ENCODE results near the gene ZNF212. TPM values are rescaled to one million over a fixed set of nuclear protein-coding genes. Genes with fewer than 3 reads are reported as not detected.
"Not testable (repeated sequence)": the region's sequence is repeated elsewhere in the genome, so short reads cannot be mapped to it uniquely, and the experiment has no call there.

ZNF212 gene
- total RNA-seq, 1 experiment from 2014 or later: 11.6 TPM

DNA sequence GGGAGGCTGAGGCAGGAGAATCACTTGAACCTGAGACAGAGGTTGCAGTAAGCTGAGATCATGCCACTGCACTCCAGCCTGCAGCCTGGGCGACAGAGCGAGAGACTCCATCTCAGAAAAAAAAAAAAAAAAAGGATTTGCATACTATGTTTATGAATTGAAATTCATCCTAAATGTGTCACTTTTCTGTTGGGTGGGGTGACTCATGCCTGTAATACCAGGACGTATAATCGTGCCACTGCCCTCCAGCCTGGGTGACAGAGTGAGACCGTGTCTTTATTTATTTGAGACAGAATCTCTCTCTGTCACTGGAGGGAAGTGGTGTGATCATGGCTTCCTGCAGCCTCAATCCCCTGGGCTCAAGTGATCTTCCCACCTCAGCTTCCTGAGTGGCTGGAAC, 5.8 kb downstream of the ZNF212 start:
- in situ Hi-C loops (cut with HindIII; ENCODE audit: low pct_unique_long_range_greater_than_20kb, low sequenced_read_pairs): no loop called here
- peak; percentile 36 for DNase-seq (ENCODE audit: low read depth)

DNA sequence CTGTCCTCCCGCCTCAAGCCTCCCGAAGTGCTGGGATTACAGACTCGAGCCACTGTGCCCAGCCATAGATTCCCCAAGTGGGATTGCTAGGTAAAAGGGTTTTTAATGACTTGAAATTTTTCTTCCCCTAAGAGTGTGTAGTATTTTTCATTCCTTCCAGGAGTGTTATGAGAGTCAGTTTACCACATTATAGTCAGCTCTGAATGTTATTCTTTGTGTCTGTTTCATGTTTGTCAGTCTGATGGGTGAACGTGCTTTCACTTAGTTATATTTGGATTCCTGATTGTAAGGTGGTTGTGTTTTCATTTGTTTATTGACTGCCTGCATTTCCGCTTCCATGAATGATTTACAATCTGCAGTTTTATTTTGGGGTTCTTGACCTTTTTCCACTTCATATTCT, 6.3 kb downstream of the ZNF212 start:
- no peak for DNase-seq (ENCODE audit: low read depth)
- in situ Hi-C loops (cut with HindIII; ENCODE audit: low pct_unique_long_range_greater_than_20kb, low sequenced_read_pairs): no loop called here

DNA sequence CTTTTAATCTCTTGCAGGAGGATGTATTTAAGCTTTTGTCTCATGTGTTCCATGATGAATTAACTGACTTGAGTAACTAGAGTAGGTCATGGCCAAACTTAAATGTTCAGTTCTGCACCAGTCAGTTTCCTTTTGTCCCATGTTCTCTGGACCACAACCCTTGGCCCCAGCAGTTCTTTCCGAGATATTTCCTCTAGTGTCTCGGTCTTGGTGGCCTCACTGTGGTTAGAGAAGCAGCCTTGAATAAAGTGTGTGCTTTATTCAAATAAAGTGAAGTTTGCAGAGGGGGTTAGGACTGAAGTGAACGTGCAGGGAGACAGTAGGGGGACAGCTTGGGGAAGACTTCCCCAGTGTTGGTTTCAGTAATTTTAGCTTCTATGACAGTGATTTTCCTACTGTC, 9.3 kb downstream of the ZNF212 start:
- no peak for DNase-seq (ENCODE audit: low read depth)
- in situ Hi-C loops (cut with HindIII; ENCODE audit: low pct_unique_long_range_greater_than_20kb, low sequenced_read_pairs): no loop called here

DNA sequence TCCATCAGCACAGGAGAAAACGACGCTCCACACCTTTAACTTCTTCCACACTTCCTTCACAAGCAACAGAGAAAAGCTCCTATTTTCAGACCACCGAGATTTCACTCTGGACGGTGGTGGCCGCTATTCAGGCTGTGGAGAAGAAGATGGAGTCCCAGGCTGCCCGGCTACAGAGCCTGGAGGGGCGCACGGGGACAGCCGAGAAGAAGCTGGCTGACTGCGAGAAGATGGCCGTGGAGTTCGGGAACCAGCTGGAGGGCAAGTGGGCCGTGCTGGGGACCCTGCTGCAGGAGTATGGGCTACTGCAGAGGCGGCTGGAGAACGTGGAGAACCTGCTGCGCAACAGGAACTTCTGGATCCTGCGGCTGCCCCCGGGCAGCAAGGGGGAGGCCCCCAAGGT, 10.7 kb downstream of the ZNF212 start:
- in situ Hi-C loops (cut with HindIII; ENCODE audit: low pct_unique_long_range_greater_than_20kb, low sequenced_read_pairs); DNase-seq (ENCODE audit: low read depth): not testable (repeated sequence)

DNA sequence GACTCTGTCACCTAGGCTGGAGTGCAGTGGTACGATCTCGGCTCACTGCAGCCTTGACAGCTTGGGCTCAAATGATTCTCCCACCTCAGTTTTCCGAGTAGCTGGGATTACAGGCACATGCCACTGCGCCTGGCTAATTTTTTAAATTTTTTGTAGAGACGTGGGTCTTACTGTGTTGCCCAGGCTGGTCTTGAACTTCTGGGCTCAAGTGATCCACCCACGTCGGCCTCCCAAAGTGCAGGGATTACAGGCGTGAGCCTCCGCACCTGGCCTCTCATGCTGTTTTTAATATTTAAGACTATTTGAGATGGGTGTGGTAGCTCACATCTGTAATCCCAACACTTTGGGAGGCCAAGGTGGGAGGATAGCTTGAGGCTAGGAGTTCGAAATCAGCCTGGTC, 12.1 kb downstream of the ZNF212 start:
- in situ Hi-C loops (cut with HindIII; ENCODE audit: low pct_unique_long_range_greater_than_20kb, low sequenced_read_pairs): not testable (repeated sequence)

DNA sequence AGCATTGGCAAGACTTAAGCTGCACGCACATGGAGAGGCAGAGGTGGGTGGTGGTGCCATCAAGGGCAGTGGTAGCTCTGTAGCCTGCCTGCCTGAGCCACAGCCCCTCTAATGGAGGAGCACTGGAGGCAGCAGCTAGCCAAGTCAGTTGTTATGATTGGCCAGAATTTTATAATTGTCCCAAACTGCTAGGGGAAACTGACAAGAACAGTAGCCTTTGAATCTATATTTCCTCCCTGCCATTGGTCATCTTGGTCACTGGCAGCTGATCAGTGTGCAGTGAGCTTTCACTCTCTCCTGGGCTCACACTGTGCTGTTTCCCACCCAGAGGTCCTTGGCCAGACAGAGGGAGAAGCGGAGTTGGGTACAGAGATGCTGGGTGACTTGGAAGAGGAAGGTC, 12.9 kb downstream of the ZNF212 start:
- no peak for DNase-seq (ENCODE audit: low read depth)
- in situ Hi-C loops (cut with HindIII; ENCODE audit: low pct_unique_long_range_greater_than_20kb, low sequenced_read_pairs): no loop called here

More for the DNA sequence above, 12.1 kb downstream of the ZNF212 start:
- DNase-seq (ENCODE audit: low read depth): not testable (repeated sequence)

DNA sequence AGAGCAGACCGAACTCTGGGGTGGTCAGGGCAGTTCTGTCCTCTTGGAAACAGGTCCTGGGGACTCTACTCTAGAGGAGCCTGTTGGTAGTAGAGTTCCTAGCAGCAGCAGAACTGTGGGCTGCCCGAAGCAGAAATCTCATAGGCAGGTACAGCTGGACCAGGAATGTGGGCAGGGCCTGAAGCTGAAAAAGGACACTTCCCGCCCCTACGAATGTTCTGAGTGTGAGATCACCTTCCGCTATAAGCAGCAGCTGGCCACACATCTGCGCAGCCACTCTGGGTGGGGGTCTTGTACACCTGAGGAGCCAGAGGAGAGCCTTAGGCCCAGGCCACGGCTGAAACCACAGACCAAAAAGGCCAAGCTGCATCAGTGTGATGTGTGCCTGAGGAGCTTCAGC, 14.2 kb downstream of the ZNF212 start:
- in situ Hi-C loops (cut with HindIII; ENCODE audit: low pct_unique_long_range_greater_than_20kb, low sequenced_read_pairs): no loop called here

DNA sequence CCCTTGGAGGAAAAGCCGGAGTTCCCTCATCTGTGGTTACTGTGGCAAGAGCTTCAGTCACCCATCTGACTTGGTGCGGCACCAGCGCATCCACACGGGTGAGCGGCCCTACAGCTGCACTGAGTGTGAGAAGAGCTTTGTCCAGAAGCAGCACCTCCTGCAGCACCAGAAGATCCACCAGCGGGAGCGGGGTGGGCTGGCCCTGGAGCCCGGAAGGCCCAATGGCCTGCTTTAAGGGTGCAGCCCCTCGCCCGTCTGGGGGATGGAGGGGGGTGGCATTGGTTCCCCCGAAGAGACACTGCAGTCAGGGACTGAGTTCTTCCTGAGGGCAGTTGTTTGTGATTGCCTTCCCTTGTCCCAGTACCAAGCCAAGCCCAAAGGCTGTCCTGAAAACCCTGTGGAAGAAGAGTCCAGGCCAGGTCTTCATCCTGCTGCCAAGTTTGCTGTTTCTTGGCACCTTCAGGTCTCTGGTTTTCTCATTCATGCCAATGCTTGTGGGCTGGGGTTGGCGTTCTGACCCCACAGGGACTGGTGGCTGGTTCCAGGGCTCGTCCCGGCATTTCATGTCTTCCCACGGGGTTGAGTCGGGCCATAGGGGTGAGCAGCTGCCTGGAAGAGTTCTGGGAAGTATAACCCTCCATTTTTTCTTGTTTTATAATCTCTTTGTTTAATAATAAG, 14.9 kb downstream of the ZNF212 start:
- no peak for DNase-seq (ENCODE audit: low read depth)
- in situ Hi-C loops (cut with HindIII; ENCODE audit: low pct_unique_long_range_greater_than_20kb, low sequenced_read_pairs): no loop called here

More for the DNA sequence above, 14.2 kb downstream of the ZNF212 start:
- no peak for DNase-seq (ENCODE audit: low read depth)

DNA sequence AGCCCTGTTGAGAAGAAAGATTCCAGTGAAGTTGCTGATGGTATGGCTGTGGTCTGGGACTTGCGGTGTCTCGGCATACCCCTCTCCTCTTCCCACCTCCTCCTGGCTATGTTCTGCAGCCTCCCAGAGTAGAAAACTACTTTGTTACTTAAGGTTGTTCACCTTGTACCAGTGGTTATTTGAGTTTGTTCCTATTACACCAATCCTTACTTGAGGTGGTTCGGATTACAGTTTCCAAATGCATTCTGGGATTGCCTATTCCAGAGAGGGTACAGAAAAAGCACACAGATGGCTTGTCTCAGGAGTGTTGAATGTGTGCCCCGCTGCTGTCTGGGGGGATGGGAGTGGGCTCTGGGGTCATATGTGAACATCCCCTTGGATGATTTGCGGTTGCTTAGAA, 15.7 kb downstream of the ZNF212 start:
- in situ Hi-C loops (cut with HindIII; ENCODE audit: low pct_unique_long_range_greater_than_20kb, low sequenced_read_pairs): no loop called here
- no peak for DNase-seq (ENCODE audit: low read depth)

DNA sequence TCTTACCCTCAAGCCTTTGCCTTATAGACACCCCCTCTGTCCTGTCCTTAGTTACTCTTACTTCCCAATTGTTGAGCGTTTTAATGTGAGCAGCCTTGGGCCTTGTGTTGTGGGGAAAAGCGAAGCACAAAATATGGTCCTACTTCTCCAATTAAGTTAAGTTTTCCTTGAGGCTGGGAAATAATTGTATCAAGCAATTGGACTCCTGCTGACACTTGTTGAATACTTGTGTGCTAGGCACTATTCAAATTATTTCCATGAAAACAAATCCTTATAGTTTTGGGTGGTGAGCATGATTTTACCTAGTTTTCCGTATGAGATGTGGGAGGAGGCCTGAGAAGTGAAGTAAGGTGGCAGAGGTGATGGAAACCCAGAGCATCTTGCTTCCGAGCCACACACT, 17.1 kb downstream of the ZNF212 start:
- in situ Hi-C loops (cut with HindIII; ENCODE audit: low pct_unique_long_range_greater_than_20kb, low sequenced_read_pairs): no loop called here
- DNase-seq (ENCODE audit: low read depth): no peak

DNA sequence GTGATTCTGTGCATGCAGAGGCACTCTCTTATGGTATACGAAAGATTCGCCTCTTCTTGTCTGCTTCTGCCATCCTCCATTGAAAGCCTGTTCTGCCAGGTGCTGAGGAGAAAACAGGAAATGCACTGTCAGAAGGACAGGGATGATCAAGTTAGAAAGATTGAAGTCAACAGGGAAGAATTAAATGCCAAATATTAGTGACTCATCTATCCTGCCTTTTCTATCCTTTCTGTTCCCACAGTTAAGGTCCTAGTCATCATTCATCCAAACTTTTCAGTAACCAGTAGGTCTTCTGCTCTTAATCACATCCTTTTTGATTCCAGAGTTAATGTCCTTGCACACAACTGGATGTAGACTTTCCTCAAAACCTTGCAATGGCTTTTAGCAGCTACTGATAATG, 17.7 kb downstream of the ZNF212 start:
- no peak for DNase-seq (ENCODE audit: low read depth)
- in situ Hi-C loops (cut with HindIII; ENCODE audit: low pct_unique_long_range_greater_than_20kb, low sequenced_read_pairs): no loop called here

DNA sequence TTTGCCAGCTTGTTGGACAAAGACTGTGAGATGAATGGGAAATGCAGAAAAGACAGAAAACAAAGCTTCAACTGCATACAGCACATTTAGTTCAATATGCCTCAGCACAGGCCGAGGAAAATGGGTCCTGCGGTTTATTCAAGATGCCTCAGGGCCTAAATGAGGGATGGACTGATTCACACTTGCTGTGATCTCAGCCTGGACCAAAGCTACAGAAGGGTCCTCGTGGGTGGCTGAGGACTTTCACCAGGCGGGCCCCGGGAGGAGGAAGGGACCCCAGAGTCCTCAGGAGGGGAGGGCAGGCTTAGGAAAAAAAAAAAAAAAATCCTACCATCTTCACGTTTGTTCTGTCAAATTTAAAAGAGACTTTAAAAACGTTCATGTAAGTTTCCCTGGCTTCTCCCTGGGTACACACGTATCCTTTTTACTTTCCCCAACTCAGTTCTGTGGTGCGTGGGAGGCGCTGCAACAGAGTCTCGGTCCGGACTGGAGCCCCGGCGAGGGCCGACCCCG, 21.9 kb downstream of the ZNF212 start:
- no peak for DNase-seq (ENCODE audit: low read depth)
- in situ Hi-C loops (cut with HindIII; ENCODE audit: low pct_unique_long_range_greater_than_20kb, low sequenced_read_pairs): no loop called here

DNA sequence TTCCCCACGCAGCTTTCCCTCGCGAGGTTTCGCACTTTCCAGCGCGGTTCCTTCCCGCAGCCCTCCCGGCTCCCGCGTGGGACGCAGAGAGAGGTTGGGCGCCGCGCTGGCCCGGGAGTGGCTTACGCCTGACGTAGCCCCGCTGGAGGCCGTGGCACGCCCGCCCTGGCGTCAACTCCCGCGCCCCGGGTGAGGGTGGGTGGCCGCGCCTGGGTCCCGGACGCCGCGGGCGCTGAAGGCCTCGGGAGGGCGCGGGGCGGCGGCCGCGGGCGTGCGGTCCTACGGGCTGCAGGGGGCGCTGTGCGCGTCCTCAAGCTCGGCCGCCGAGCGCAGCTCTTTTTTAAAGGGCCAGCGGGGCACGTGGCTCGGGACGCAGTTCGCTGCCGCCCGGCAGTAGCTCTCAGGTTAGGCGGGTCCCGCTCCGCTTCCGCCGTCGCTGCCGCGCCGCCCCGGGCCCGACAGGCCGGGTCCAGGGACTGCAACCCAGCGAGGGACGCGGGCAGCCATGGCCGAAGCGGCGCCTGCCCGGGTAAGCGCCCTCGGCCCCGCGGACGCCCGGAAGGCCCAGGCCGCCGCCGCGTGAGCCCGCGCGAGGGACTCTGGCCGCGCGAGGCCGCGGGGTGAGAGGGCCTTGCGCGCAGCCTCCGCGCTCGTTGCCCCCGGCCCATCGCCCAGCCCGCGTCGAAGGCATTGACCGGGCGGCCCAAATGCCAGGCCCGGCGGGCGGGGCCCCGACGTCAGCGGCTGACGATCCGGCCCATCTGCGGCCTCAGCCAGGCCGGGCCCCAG, 22.6 kb downstream of the ZNF212 start, which contains the start of gene ZNF783:
TSS of gene ZNF783 (plus strand) at position 368 of the 789 bp plus-strand sequence. CDS start at position 506, 138 bp downstream.
- in situ Hi-C loops (cut with HindIII; ENCODE audit: low pct_unique_long_range_greater_than_20kb, low sequenced_read_pairs): no loop called here
- peak; percentile 85 for DNase-seq (ENCODE audit: low read depth)

DNA sequence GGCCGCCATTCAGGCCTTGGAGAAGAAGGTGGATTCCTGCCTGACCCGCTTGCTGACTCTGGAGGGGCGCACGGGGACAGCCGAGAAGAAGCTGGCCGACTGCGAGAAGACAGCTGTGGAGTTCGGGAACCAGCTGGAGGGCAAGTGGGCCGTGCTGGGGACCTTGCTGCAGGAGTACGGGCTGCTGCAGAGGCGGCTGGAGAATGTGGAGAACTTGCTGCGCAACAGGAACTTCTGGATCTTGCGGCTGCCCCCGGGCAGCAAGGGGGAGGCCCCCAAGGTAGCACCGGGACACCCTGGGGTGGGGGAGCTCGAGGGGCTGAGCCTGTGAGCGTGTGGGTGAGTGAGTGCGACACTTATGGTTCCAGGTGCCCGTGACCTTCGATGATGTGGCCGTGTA, 27.0 kb downstream of the ZNF212 start:
- DNase-seq (ENCODE audit: low read depth): no peak
- in situ Hi-C loops (cut with HindIII; ENCODE audit: low pct_unique_long_range_greater_than_20kb, low sequenced_read_pairs): no loop called here

DNA sequence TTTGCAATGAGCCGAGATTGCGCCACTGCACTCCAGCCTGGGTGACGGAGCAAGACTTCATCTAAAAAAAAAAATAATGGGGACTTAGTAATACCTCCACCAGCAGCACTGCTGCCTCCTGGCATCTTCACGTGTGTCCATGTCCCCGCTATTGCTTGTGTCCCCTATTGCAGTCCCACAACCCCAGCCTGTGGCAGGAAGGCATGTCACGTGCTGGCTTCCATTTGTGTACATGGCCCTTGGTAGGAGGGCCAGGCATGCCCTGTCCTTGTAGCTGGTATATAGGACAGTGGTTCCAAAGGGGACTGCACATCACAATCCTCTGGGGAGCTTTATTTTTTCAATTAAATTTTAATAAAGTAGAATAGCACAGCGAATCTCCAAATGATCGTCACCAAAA, 28.3 kb downstream of the ZNF212 start:
- in situ Hi-C loops (cut with HindIII; ENCODE audit: low pct_unique_long_range_greater_than_20kb, low sequenced_read_pairs): no loop called here
- no peak for DNase-seq (ENCODE audit: low read depth)

DNA sequence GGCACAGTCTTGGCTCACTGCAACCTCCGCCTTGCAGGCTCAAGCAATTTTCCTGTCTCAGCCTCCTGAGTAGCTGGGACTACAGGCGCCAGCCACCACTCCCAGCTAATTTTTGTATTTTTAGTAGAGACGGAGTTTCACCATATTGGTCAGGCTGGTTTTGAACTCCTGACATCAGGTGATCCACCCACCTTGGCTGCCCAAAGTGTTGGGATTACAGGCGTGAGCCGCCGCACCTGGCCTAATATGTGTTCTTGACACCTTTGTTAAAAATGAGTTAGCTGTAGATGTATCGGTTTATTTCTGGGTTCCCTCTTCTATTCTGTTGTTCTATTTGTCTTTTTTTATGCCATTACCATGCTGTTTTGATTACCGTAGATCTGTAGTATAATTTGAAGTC, 35.0 kb downstream of the ZNF212 start:
- in situ Hi-C loops (cut with HindIII; ENCODE audit: low pct_unique_long_range_greater_than_20kb, low sequenced_read_pairs); DNase-seq (ENCODE audit: low read depth): not testable (repeated sequence)

DNA sequence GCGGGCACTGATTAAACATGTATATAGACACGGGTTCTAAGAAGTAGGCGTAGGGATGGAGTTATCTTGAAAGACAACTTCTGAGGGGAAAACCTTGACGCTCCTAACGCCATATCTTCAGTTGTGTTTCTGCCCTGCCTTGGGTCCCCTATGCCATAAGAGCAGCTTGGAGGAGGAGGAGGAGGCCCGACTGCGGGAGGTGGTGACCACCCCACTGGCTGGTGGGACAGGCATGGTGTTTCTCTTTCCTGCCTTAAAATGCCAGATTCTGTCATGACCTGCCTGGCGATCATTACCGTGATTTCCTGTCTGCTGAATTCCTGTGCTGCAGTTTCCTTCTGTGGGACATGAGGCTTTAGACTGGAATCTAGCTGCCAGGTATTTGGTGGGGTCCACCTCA, 38.4 kb downstream of the ZNF212 start:
- in situ Hi-C loops (cut with HindIII; ENCODE audit: low pct_unique_long_range_greater_than_20kb, low sequenced_read_pairs): no loop called here
- no peak for DNase-seq (ENCODE audit: low read depth)

DNA sequence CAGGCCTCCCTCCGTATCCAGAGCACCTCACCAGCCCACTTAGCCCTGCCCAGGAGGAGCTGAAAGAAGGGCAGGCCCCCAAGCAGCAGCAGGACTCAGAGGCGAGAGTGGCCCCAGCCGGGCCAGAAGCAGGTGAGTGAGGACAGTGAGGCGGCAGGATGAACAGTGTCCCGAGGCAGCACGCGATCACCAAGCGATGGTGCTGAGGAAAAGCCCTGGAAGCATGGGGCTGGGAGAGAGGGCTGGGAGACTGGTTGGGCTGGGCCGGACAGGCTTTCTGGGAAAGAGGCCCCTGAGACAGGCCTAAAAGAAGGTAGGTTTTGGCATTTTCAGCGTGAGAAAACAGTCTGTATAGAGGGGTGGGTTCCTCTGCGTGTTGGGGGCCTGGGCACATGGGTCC, 38.9 kb downstream of the ZNF212 start:
- no peak for DNase-seq (ENCODE audit: low read depth)
- in situ Hi-C loops (cut with HindIII; ENCODE audit: low pct_unique_long_range_greater_than_20kb, low sequenced_read_pairs): no loop called here

DNA sequence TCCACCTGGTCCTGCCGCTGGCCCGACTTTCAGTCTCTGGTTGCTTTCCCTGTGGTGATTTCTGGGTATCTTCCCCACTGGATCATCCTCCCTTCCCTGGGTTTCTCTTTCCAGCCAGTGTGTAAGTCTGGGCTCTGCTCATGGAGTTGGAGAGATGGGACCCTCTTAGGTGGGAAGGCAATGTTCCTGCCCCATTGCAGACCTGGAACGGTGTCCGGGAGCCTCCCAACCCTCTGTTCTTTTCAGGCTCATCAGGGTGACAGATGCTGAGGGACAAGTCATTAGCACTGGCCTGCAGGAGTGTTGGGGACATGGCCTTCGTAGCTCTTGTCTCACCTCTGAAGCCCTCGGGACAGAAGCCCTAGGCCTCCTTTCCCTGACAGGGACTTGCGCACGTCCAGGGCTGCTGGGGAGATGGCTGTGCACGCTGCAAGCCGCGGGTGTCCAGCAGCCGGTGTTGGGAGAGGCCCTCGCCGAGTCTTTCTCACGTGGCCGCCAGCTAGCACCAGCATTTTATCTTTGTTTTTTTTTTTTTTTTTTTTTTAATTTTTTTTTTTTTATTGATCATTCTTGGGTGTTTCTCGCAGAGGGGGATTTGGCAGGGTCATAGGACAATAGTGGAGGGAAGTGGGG, 39.8 kb downstream of the ZNF212 start:
- DNase-seq (ENCODE audit: low read depth): no peak
- in situ Hi-C loops (cut with HindIII; ENCODE audit: low pct_unique_long_range_greater_than_20kb, low sequenced_read_pairs): no loop called here
